ENCODE results near the gene SIGLEC9.

Gene SIGLEC9

GRCh38 chr19:51166846-51167490 lies 42.3 kb downstream of the SIGLEC9 start:
- intact Hi-C loops (cut with DNase I), result no loop called here
- peak in 3 of 10 donors; percentile 10 to 82 (median 23) for DNase-seq

GRCh38 chr19:51168564-51169282 lies 44.0 kb downstream of the SIGLEC9 start:
- DNase-seq, result no peak
- intact Hi-C loops (cut with DNase I), result loop anchor here (1.0 kb wide), 1 partner anchor 147 kb away; no protein-coding TSS in a partner anchor

- peak; percentile 50 to 96 (median 76) for DNase-seq
- intact Hi-C loops (cut with DNase I), result loop anchor here (1.0 kb wide), 1 partner anchor 148 kb away; no protein-coding TSS in a partner anchor
These were observed 44.7 kb downstream of the SIGLEC9 start for GRCh38 chr19:51169283-51169918.

- intact Hi-C loops (cut with DNase I), result no loop called here
- DNase-seq, result no peak
These were observed 47.5 kb downstream of the SIGLEC9 start for GRCh38 chr19:51172223-51172622.

GRCh38 chr19:51173681-51174080 lies 49.0 kb downstream of the SIGLEC9 start:
- DNase-seq, result no peak
- intact Hi-C loops (cut with DNase I), result no loop called here

GRCh38 chr19:51179256-51179655 lies 54.5 kb downstream of the SIGLEC9 start:
- no peak for DNase-seq
- intact Hi-C loops (cut with DNase I), result no loop called here
